ENCODE data around the gene CMC2. TPM values are rescaled to one million over a fixed set of nuclear protein-coding genes. Genes with fewer than 3 reads are reported as not detected.
A peak's percentile ranks its signal among the peaks of the same experiment; 100 is the strongest.

The CMC2 gene
- total RNA-seq, 5 donors from 2014 or later (not counting 1 experiment from before 2014, with no cell fraction given): 29.9 to 56.1 (median 38.1) TPM

- Mint-ChIP-seq H3K27ac (no peak overlapping the region), H3K4me3 (no peak overlapping the region), H3K9me3 (no peaks in the 10 kb centered on the region), H3K27me3 (no peaks in the 10 kb centered on the region), H3K4me1 (peaks cover 0 to 6% (median 3%) of the 10 kb centered on the region in 3 donors), H3K36me3 (peaks cover 41% of the 10 kb centered on the region)
- no peak overlapping the region for H3K27ac ChIP-seq (ENCODE audit: low read length)
- DNase-seq (no peak), ATAC-seq (replicated peaks in 1 of 4) (no peak)
- peaks cover 0 to 29% of the 10 kb centered on the region in 2 donors for H3K36me3 ChIP-seq (ENCODE audit: control insufficient read depth in 2 of 2, extremely low read depth in 1 of 2, insufficient read depth in 1 of 2, low read length in 1 of 2)
- H3K4me3 ChIP-seq (ENCODE audit: control insufficient read depth in 1 of 2, extremely low read depth in 1 of 2, low read length in 1 of 2): no peak overlapping the region
- 100% methylated on average over 1 of the region's 1 CpG for WGBS (ENCODE audit: insufficient coverage)
- ChIA-PET POLR2A (interaction anchor here (0.6 to 0.7 kb wide), 2 partner anchors 9 to 966 kb away, joined by 3 read pairs; no protein-coding TSS in a partner anchor), CTCF (no interaction called here)
- H3K27me3 ChIP-seq (replicated peaks in 1 of 2; ENCODE audit: control insufficient read depth in 2 of 2, extremely low read depth in 1 of 2, insufficient read depth in 2 of 2, low read length in 1 of 2): no peaks in the 10 kb centered on the region
- no peaks in the 10 kb centered on the region for H3K9me3 ChIP-seq
- no peaks in the 10 kb centered on the region for H3K4me1 ChIP-seq (ENCODE audit: control insufficient read depth in 1 of 2, extremely low read depth in 1 of 2, insufficient read depth in 2 of 2, low read length in 2 of 2)
These were observed 29.7 kb downstream of the CMC2 start for GRCh38 chr16:80976946-80977345.

DNA sequence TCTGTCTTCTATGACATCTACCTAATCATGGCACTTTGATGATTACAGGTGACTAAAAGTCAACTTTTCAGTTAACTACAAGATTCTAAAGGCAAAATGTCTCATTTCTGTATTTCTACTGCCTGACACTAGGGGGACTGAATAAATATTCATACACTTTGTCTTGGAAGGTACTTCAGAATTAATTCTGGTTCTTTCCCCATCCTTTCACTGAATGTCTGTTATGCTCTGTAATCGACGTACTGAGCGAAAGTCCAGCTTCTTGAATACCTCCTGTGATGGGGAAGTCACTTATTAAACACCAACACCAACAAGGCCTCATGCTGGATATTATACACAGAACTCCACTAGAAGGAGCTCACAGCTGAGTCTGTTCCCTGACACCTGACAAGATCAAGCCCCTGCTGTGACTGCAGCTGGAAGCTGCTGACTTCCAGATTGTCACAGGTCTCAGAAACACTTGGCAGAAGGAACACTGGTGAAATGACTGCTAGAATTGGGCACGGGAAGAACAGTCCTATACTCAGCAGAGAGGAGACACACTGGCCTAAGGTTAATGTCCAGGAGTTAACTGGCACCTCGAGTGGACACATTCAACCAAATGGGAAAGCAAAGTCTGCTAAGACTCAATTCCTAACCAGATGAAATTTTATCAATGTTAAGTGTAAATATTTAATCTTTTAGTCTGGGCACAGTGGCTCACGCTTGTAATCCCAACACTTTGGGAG, 31.9 kb downstream of the CMC2 start:
- Histone ChIP-seq H3K9me3 (no peaks in the 10 kb centered on the region), H3K27me3 (replicated peaks in 1 of 2; ENCODE audit: control insufficient read depth in 2 of 2, extremely low read depth in 1 of 2, insufficient read depth in 2 of 2, low read length in 1 of 2) (no peaks in the 10 kb centered on the region), H3K4me1 (ENCODE audit: control insufficient read depth in 1 of 2, extremely low read depth in 1 of 2, insufficient read depth in 2 of 2, low read length in 2 of 2) (no peaks in the 10 kb centered on the region), H3K27ac (ENCODE audit: low read length) (no peak overlapping the region), H3K4me3 (ENCODE audit: control insufficient read depth in 1 of 2, extremely low read depth in 1 of 2, low read length in 1 of 2) (no peak overlapping the region), H3K36me3 (ENCODE audit: control insufficient read depth in 2 of 2, extremely low read depth in 1 of 2, insufficient read depth in 1 of 2, low read length in 1 of 2) (peaks cover 0 to 22% of the 10 kb centered on the region in 2 donors)
- Mint-ChIP-seq H3K4me1 (peaks cover 0 to 9% (median 0%) of the 10 kb centered on the region in 3 donors), H3K27me3 (no peaks in the 10 kb centered on the region), H3K36me3 (peaks cover 38% of the 10 kb centered on the region), H3K27ac (no peak overlapping the region), H3K4me3 (no peak overlapping the region), H3K9me3 (no peaks in the 10 kb centered on the region)
- CTCF ChIA-PET: interaction anchor here in 1 of 2 donors (0.9 kb wide), 1 partner anchor 13 kb away, joined by 4 read pairs; no protein-coding TSS in a partner anchor
- POLR2A ChIA-PET: interaction anchor here in 1 of 2 donors (0.6 to 1.4 kb wide), 2 partner anchors 27 to 611 kb away, joined by 4 to 13 read pairs; no protein-coding TSS in a partner anchor
- ATAC-seq (replicated peaks in 1 of 4) (no peak), DNase-seq (peak in 1 of 35 experiments; percentile 8)
- WGBS (ENCODE audit: insufficient coverage): 83% methylated on average over 4 of the region's 6 CpGs

- H3K36me3 Mint-ChIP-seq: peaks cover 42% of the 10 kb centered on the region
These were observed 32.7 kb downstream of the CMC2 start for GRCh38 chr16:80973991-80974390.

GRCh38 chr16:80972611-80973010, 34.1 kb downstream of the CMC2 start:
- no peak for DNase-seq
- Histone ChIP-seq H3K4me1 (ENCODE audit: control insufficient read depth in 1 of 2, extremely low read depth in 1 of 2, insufficient read depth in 2 of 2, low read length in 2 of 2) (no peaks in the 10 kb centered on the region), H3K27me3 (replicated peaks in 1 of 2; ENCODE audit: control insufficient read depth in 2 of 2, extremely low read depth in 1 of 2, insufficient read depth in 2 of 2, low read length in 1 of 2) (no peaks in the 10 kb centered on the region), H3K27ac (ENCODE audit: low read length) (no peak overlapping the region), H3K9me3 (no peaks in the 10 kb centered on the region), H3K36me3 (ENCODE audit: control insufficient read depth in 2 of 2, extremely low read depth in 1 of 2, insufficient read depth in 1 of 2, low read length in 1 of 2) (peaks cover 0 to 7% of the 10 kb centered on the region in 2 donors), H3K4me3 (ENCODE audit: control insufficient read depth in 1 of 2, extremely low read depth in 1 of 2, low read length in 1 of 2) (no peak overlapping the region)
- WGBS (ENCODE audit: insufficient coverage): 100% methylated on average over 2 of the region's 4 CpGs
- CTCF ChIA-PET: no interaction called here
- H3K4me1 Mint-ChIP-seq: peaks cover 0 to 9% (median 0%) of the 10 kb centered on the region in 3 donors
- H3K4me3 Mint-ChIP-seq: no peak overlapping the region
- peaks cover 40% of the 10 kb centered on the region for H3K36me3 Mint-ChIP-seq
- H3K9me3 Mint-ChIP-seq: no peaks in the 10 kb centered on the region
- no peak for ATAC-seq (replicated peaks in 1 of 4)
- H3K27ac Mint-ChIP-seq: no peak overlapping the region
- POLR2A ChIA-PET: no interaction called here
- no peaks in the 10 kb centered on the region for H3K27me3 Mint-ChIP-seq

More at GRCh38 chr16:80973991-80974390, 32.7 kb downstream of the CMC2 start:
- no peak overlapping the region for H3K27ac ChIP-seq (ENCODE audit: low read length)
- no peaks in the 10 kb centered on the region for H3K27me3 Mint-ChIP-seq
- ChIA-PET POLR2A (interaction anchor here (0.5 to 1.4 kb wide), 2 partner anchors 28 to 75 kb away, joined by 4 to 5 read pairs; no protein-coding TSS in a partner anchor), CTCF (no interaction called here)
- no peak overlapping the region for H3K4me3 ChIP-seq (ENCODE audit: control insufficient read depth in 1 of 2, extremely low read depth in 1 of 2, low read length in 1 of 2)
- H3K4me3 Mint-ChIP-seq: no peak overlapping the region
- no peaks in the 10 kb centered on the region for H3K9me3 ChIP-seq
- H3K9me3 Mint-ChIP-seq: no peaks in the 10 kb centered on the region
- H3K4me1 Mint-ChIP-seq: peaks cover 0 to 9% (median 0%) of the 10 kb centered on the region in 3 donors
- peaks cover 0 to 16% of the 10 kb centered on the region in 2 donors for H3K36me3 ChIP-seq (ENCODE audit: control insufficient read depth in 2 of 2, extremely low read depth in 1 of 2, insufficient read depth in 1 of 2, low read length in 1 of 2)
- no peaks in the 10 kb centered on the region for H3K27me3 ChIP-seq (replicated peaks in 1 of 2; ENCODE audit: control insufficient read depth in 2 of 2, extremely low read depth in 1 of 2, insufficient read depth in 2 of 2, low read length in 1 of 2)
- H3K27ac Mint-ChIP-seq: no peak overlapping the region
- WGBS (ENCODE audit: insufficient coverage): 97% methylated on average over 2 of the region's 4 CpGs
- H3K4me1 ChIP-seq (ENCODE audit: control insufficient read depth in 1 of 2, extremely low read depth in 1 of 2, insufficient read depth in 2 of 2, low read length in 2 of 2): no peaks in the 10 kb centered on the region
- ATAC-seq (replicated peaks in 1 of 4): no peak
- DNase-seq: no peak

DNA sequence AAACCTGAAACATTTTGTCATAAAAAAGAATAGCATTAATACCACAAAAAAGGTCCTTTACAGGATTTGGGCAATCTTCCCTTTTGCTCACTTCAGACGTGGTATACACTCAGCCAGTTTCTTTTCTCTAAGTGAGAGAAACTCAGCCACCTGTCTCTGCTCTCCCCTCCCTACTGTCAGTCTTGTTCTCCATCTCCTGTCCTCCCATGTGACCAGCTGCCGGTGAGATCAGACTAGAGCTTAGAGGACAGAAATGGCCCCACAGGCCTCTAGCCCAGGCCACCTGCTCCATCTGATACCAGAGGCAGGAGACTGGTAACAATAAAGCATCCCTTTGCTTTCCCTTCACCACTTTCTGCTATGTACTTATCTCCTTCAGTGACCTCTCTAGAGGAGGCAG, 34.9 kb downstream of the CMC2 start:
- H3K4me3 ChIP-seq (ENCODE audit: control insufficient read depth in 1 of 2, extremely low read depth in 1 of 2, low read length in 1 of 2): no peak overlapping the region
- no peak overlapping the region for H3K27ac ChIP-seq (ENCODE audit: low read length)
- H3K36me3 ChIP-seq (ENCODE audit: control insufficient read depth in 2 of 2, extremely low read depth in 1 of 2, insufficient read depth in 1 of 2, low read length in 1 of 2): peaks cover 0 to 5% of the 10 kb centered on the region in 2 donors
- Mint-ChIP-seq H3K9me3 (no peaks in the 10 kb centered on the region), H3K27ac (no peak overlapping the region), H3K4me3 (no peak overlapping the region), H3K36me3 (peaks cover 35% of the 10 kb centered on the region), H3K4me1 (peaks cover 0 to 9% (median 0%) of the 10 kb centered on the region in 3 donors), H3K27me3 (no peaks in the 10 kb centered on the region)
- no peaks in the 10 kb centered on the region for H3K27me3 ChIP-seq (replicated peaks in 1 of 2; ENCODE audit: control insufficient read depth in 2 of 2, extremely low read depth in 1 of 2, insufficient read depth in 2 of 2, low read length in 1 of 2)
- no peaks in the 10 kb centered on the region for H3K9me3 ChIP-seq
- POLR2A ChIA-PET: interaction anchor here in 1 of 2 donors (0.6 kb wide), 1 partner anchor 14 kb away, joined by 5 read pairs; no protein-coding TSS in a partner anchor
- WGBS (ENCODE audit: insufficient coverage): 44% methylated on average over 1 of the region's 2 CpGs
- no peaks in the 10 kb centered on the region for H3K4me1 ChIP-seq (ENCODE audit: control insufficient read depth in 1 of 2, extremely low read depth in 1 of 2, insufficient read depth in 2 of 2, low read length in 2 of 2)
- no peak for ATAC-seq (replicated peaks in 1 of 4)
- CTCF ChIA-PET: interaction anchor here in 1 of 2 donors (0.6 kb wide), 1 partner anchor 1343 kb away, joined by 3 read pairs; no protein-coding TSS in a partner anchor
- no peak for DNase-seq

DNA sequence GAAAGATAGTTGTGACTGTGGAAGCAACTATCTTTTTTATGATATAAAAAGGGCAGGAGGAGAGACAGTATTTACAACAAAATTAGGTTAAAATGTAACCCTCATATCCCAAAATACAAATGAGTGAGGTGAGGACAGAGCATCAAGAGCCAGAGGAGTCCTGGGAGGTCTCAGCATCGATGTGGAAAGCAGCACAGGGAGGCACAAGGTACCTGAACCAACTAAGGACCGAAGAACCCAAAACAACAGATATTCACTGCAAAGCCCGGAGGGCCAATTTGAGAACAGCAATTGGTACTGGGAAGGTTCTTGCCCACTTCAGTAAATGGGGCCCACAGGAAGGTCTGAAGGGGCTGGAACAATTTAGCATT, 37.6 kb downstream of the CMC2 start:
- 100% methylated on average over 3 of the region's 3 CpGs for WGBS (ENCODE audit: insufficient coverage)
- CTCF ChIA-PET: no interaction called here
- peaks cover 2 to 9% (median 7%) of the 10 kb centered on the region in 3 donors for H3K4me1 Mint-ChIP-seq
- H3K4me1 ChIP-seq (ENCODE audit: control insufficient read depth in 1 of 2, extremely low read depth in 1 of 2, insufficient read depth in 2 of 2, low read length in 2 of 2): no peaks in the 10 kb centered on the region
- peaks cover 26% of the 10 kb centered on the region for H3K36me3 Mint-ChIP-seq
- POLR2A ChIA-PET: no interaction called here
- no peak overlapping the region for H3K4me3 ChIP-seq (ENCODE audit: control insufficient read depth in 1 of 2, extremely low read depth in 1 of 2, low read length in 1 of 2)
- H3K27me3 Mint-ChIP-seq: no peaks in the 10 kb centered on the region
- H3K27me3 ChIP-seq (replicated peaks in 1 of 2; ENCODE audit: control insufficient read depth in 2 of 2, extremely low read depth in 1 of 2, insufficient read depth in 2 of 2, low read length in 1 of 2): no peaks in the 10 kb centered on the region
- H3K27ac Mint-ChIP-seq: no peak overlapping the region
- no peaks in the 10 kb centered on the region for H3K9me3 Mint-ChIP-seq
- H3K9me3 ChIP-seq: no peaks in the 10 kb centered on the region
- DNase-seq: no peak
- H3K36me3 ChIP-seq (ENCODE audit: control insufficient read depth in 2 of 2, extremely low read depth in 1 of 2, insufficient read depth in 1 of 2, low read length in 1 of 2): peaks cover 0 to 3% of the 10 kb centered on the region in 2 donors
- H3K4me3 Mint-ChIP-seq: no peak overlapping the region
- ATAC-seq (replicated peaks in 1 of 4): no peak
- no peak overlapping the region for H3K27ac ChIP-seq (ENCODE audit: low read length)

Data from T-cell (primary cell).